Stimulated activated CD4-positive, alpha-beta T cell treated with anti-CD3 and anti-CD28 coated beads, TNF-alpha, amount 100 ng/mL, for 48 hours (primary cell): Measurements from ENCODE around the gene SLC1A3.

Experiments used
- DNase-seq, 3 donors: peaks; one replicate each; pipeline ENCODE4 v3.0.0-alpha.2; 2020; ENCODE audit warnings: low read depth in 3 of 3

Gene SLC1A3

DNA sequence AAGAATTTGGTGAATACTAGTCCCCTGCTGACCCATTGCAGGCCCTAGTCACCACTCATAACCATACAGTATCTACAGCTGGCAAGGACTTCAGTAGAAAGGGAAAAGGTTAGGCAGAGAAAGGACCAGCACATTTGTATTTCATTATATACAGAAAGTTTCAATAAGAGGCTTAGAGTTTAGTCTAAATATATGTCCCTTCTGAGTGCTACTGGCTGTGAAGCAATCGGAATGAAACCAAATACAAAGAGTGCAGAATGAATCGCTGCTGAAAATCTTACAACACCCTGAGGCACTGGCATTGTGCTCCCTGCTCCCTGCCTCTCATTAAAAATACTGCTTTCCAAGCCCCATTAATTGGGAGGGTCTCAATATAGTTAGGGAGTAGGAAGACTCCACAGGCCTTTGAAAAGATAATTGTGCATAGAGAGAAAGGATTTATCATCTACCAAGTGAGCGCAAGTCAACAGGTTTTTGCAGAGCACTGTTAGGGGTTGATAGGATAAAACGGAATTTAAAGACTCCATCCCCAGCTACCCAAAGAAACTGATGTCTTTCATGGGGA, 110.8 kb downstream of the SLC1A3 start:
- no peak for DNase-seq

DNA sequence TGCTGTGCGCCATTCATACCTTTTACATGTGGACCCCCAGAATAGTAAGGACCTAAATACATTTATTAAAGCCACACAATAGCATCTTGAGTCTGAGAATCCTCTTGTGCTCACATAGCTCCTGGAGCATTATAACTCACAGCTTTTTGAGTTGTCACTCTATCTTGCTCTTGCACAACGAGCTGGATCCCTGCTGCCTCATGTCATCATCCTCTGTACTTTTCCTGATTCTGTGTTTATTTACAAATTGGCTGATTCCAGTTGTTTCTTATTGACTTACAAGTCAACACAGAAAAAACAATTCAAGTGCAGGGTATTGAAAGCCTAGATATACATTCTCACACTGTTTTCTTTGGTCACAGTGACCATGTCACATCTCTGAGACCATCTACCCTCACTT, 112.9 kb downstream of the SLC1A3 start:
- DNase-seq = no peak

DNA sequence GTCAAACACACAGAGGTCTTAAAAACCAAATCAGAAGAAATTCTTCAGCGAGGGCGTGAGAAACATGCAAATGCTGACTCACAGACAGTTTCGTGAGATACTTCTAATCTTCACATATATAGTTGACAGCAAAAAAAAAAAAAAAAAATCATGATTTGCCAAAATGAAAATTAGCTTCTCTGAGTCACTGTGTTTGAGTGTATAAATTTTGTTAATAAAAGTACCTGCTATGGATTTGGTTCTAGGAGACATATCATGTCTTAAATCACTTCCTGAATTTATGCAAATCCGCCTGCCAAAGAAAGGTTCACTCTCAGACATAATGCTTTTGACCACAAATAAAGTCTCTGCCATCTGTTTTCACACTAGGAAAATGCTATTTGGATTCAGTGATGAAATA, 114.3 kb downstream of the SLC1A3 start:
- DNase-seq = no peak

DNA sequence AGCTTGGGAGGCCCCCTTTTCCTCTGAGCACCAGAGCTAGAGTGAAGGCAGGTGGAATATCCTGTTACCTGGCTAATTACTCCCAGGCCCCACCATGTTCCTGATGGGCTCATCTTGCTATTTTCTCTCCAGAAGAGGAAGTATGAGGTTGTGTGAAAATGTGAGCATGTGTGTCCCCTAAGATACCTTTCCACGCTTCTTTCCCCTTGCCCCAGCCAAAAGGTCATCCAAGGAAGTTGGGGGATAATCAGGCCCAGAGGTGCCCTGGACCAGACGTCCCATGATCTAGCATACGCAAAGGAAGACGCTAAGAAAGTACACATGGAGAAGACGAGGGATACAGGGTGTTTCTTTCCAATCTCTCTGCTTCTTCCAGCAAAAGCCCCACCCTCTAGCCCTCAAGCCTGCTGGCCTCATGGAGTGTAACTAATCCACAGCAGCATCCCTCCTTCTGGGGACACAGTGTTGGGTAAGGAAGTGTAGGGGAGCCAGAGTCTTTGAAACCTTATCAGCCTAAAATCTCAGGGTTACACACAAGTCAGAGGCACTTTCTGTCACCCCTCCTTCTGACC, 115.3 kb downstream of the SLC1A3 start:
- no peak for DNase-seq

DNA sequence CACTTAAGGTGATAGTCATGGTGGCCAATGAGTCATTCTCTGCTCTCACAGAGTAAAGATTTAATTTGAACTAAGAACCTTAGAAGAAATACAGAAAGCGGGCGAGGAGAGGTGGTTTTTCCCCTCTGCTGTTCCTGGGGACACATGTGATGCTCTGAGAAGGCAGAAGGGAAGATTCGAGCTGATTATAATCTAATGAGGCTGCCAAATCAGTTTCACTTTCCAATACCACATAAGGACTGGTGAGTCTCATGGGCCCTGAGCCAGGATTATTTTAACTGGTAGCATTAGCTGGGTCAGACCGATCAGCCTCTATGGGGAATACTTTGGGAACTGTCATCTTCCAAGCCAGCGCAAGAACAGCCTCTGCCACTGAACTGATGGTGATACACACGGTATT, 116.5 kb downstream of the SLC1A3 start:
- no peak for DNase-seq

DNA sequence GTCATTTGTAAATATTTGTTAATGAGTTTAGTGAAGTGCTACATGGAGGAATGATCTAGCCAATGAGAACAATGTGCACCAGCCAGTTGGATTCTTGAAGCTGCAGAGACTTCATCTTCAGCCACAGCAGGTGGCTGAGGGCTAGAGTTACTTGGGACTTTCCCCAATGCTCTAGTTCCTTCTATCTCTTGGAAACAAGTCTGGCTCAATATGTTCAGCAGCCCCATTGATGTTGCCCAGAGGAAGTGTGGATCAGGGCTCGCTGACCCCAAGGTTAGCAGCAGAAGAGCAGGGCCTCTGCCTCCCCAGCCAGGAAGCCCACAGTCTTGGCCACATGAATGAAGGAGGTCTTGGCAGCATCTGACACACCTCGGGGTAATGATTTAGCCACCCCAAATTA, 117.5 kb downstream of the SLC1A3 start:
- no peak for DNase-seq

DNA sequence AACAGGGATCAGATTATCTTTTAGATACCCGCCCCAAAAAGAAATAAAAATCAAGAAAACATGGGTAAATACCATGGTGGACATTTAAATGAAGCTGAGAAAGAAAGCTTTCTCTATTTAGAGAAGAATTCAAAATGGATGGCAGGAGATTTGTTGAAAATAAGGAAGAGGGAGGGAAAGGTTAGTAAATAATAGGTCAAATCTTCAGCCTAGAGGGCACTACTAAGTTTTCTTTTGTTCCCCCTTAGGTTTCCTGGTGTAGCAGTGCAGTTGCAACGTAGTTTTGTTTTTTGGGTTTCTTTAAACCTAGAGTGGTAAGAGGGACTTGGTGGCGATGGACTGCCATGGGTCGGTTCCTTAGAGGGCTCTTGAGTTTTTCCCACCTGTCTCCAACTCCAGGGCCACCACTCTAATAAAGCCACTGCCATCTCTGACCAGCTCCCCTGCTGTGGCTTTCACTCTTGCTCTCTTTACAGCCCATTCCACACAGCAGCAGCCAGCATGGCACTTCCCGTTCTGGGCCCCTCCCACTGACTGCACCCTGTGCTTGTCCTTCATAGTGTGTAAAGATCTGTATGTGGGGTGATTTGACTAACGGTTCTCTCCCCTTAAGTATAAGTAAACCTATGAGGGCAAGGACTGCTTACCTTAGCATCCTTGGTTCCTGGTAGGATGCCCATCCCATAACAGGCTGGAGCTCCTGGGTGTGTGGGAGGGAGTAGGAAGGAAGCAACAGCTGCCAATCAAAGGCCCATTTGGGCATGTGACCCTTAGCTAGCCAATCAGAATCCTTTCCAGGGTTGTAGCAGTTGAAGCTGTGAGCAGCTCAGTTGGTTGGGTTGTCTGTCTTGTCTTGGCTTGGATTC, 118.3 kb downstream of the SLC1A3 start:
- no peak for DNase-seq

DNA sequence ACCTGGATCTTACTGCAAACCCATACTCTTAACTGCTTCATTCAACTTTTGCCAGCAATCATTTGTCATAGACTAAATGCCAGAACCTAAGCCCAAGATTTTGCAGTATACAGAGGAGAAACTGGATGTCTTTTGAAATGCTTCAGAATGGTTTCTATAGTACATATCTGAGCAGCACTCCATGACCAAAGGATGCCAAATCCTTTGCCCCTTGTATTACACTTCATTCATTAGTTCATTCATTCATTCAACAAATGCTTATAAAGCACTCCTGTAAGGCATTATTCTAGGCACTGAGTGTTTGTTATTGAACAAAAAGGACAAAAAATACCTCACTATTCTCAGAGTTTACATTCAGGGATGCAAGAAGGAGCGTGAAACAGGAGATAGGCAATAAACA, 119.9 kb downstream of the SLC1A3 start:
- DNase-seq = no peak

DNA sequence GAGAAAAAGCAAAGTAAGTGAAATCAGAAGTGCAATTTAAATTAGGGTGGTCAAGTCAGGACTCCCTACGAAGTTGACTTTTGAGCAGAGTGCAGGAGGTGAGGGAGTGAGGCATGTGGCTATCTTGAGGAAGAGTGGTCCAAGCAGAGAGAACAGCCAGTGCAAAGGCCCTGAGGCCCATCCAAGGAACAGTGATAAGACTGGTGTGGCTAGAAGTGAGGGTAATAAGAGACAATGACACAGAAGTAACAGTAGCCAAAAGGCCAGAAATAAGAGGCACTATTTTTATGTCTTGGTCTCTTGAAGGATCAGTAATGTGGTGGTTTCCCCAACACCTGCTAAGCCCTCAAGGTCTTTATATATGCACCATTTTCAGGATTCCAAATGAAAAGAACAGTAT, 120.4 kb downstream of the SLC1A3 start:
- no peak for DNase-seq

DNA sequence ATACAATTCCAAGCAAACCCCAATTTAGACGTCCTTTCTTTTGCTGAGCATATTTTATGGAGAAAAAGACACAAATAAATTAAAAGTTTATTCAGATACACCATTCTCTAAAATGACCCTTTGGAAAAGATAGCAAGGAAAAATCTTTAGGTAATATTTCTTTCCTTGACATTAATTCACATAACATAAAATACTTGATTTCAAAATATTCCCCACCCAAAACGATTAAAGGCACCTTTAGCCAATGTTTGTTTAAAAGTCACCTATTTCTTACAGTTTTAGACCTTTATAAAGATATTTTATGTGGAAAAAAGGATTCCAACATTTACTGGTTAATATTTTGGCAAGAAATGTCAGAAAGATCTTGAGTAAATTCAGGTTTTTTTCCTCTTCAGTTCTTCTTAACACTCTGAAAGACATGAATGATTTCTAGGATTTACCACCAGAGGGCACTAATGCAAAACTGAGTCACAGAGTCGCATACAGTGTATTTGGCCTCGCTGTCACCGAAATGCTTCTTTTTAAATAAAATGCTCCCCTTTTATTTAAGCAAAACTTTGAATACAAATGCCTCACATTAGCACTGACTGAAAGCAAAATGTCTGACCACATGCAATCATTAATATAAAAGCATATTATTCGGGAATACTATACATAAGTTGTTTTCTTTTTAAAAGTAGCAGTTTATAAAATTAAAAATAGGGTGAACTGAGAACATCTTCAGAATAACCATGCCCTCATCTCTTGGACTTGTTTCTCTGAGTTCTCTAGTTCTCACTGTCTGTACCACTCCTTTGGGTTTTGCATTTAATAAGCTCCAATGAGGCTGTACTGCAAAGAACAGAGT, 122.5 kb downstream of the SLC1A3 start:
- no peak for DNase-seq

DNA sequence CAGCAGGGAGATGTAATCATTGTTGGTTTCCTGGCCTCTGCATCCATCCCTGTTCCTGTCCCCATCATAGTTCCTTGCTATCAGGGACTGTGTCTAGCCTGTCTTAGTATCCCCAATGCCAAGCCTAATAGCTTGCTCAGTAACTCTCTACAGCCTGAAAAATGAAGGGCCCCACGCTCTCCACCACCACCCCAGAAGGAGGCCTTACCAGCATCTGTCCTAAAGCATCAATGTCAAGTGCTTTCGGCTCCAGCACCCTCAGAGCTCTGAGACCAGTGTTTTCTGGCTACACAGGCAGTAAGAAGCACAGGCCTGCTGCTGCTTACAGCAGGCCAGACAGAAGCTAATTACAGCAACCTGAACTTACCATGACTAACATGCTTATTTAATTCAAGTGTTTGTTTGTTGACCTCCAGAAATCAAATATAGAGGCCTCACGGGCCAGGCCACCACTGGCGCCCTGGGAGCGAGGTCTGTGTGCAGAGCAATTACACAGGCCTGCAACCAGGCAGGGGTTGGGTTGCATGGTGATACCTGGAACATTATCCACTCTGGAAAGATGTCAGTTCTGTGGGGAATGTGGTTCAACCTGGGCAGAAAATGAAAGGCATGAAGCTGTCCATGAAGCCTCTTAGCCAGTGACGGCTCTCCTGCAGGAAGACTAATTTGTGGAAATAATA, 124.3 kb downstream of the SLC1A3 start:
- DNase-seq = no peak

DNA sequence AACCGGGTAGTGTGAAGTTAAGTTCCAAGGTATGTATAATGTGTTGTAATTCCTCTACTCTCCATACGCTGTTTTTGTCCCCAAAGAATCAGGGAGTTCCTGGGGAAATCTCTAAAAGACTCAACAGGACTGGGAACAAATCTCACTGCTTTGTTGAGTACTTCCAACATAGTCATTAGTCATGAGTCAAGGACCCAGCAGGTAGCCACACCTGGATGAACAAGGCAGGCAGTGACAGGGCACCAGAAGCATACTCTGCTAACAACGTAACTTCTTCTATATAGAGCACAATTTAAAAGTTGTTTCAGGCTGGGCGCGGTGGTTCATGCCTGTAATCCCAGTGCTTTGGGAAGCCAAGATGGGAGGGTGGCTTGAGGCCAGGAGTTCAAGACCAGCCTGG, 126.8 kb downstream of the SLC1A3 start:
- no peak for DNase-seq

DNA sequence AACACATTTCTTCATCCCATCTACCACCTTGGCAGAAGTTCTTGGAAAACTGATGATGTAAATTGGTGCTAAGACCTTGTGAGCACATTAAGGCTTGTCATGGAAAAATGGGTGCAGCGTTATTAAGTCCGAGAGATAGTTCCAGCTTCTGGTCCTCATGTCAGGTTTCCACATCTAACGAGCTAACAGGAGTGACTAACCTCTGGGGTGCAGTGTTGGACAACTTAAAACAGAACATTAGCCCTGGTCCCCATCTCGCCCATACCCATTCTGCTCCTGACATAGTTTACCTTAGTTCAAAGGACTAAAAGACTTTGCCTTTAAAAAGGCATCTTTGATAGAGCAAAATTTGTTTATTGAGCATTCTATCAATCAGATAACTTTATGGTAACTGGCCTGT, 128.0 kb downstream of the SLC1A3 start:
- DNase-seq = no peak

DNA sequence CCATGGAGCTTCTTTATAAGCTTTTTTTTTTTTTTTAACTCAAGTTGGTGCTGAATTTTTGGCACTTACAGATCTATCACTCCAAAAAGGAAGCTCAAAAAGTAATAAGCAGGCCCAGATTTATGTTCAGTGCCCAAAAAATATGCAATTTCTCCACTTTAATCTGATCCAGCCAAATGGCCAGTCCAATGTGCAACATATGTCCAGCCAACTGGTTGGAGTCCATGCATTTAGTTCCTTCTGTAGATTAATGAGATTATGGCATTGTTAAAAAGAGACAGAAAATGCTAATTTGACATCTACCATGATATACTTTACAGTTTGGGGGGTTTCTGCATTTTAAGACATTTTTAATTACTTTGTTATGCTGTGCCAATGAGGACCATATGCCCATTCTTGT, 129.5 kb downstream of the SLC1A3 start:
- no peak for DNase-seq
